WERI-Rb-1 (cell line): Measurements from ENCODE around the gene SMG1.

Experiments
- DNase-seq: peaks from one replicate; pipeline ENCODE4 v3.0.0-alpha.2; 2020
- H3K27ac ChIP-seq: fragments of 250-450 bp; sonication (Bioruptor Pico); 2 replicates; pipeline ENCODE4 v1.5.1; 2020; ENCODE audit warnings: mild to moderate bottlenecking, moderate library complexity
- H3K27me3 ChIP-seq: fragments of 250-450 bp; sonication (Bioruptor Pico); 2 replicates; pipeline ENCODE4 v1.5.1; 2021; ENCODE audit warnings: mild to moderate bottlenecking, low read depth, moderate library complexity; ENCODE audit not compliant: insufficient read depth, severe bottlenecking
- H3K36me3 ChIP-seq: fragments of 250-450 bp; sonication (Bioruptor Pico); 2 replicates; pipeline ENCODE4 v1.5.1; 2020; ENCODE audit warnings: mild to moderate bottlenecking, moderate library complexity
- H3K4me3 ChIP-seq: 2 replicates; pipeline ENCODE4 v1.5.1; 2011; ENCODE audit warnings: low read depth, mild to moderate bottlenecking, control low read depth, low read length
- H3K9me3 ChIP-seq: fragments of 250-450 bp; sonication (Bioruptor Pico); 2 replicates; pipeline ENCODE4 v1.5.1; 2021; ENCODE audit warnings: mild to moderate bottlenecking, moderate library complexity; ENCODE audit not compliant: severe bottlenecking
- CTCF ChIP-seq: IDR thresholded peaks from 2 replicates; pipeline ENCODE4 v1.5.1; 2011; ENCODE audit warnings: low read depth, mild to moderate bottlenecking, control low read depth, inconsistent platforms, low read length

The SMG1 gene

GRCh38 chr16:18801145-18801972, 124.8 kb downstream of the SMG1 start, which contains the start of gene ARL6IP1:
Gene ARL6IP1 (minus strand): TSS chr16:18801549. CDS start chr16:18801466, 83 bp downstream.
- H3K27me3 ChIP-seq, result no peaks in the 10 kb centered on the region
- peaks cover 31% of the 10 kb centered on the region for H3K36me3 ChIP-seq
- peak; percentile 96 for TF ChIP-seq CTCF
- peak within 1 kb of the TSS; percentile 78 for H3K4me3 ChIP-seq
- H3K27ac ChIP-seq, result peak within 1 kb of the TSS; percentile 92
- H3K9me3 ChIP-seq, result no peaks in the 10 kb centered on the region
- DNase-seq, result peak; percentile 99

DNA sequence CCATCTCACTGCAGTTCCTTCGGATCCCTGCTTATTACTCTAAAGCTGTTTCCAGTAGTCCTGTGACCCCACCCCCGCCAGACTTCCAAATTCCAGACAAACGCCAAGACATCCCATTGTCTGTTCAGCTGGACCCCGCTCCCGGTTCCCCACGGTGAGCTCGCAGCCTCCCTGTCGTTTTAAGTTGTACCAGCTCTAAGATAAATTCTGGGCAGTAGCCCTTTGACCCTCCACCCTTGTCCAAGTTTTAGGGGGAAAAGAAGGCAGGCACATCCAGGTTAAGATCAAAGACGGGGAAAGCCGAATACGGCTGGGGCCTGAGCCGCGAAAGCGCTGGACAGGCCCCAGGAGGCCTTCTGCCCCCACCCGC, 125.4 kb downstream of the SMG1 start:
- H3K4me3 ChIP-seq, result peak overlapping the region; percentile 78
- no peaks in the 10 kb centered on the region for H3K9me3 ChIP-seq
- no peaks in the 10 kb centered on the region for H3K27me3 ChIP-seq
- TF ChIP-seq CTCF, result no peak
- peak overlapping the region; percentile 89 for H3K27ac ChIP-seq
- no peak for DNase-seq
- H3K36me3 ChIP-seq, result peaks cover 35% of the 10 kb centered on the region

DNA sequence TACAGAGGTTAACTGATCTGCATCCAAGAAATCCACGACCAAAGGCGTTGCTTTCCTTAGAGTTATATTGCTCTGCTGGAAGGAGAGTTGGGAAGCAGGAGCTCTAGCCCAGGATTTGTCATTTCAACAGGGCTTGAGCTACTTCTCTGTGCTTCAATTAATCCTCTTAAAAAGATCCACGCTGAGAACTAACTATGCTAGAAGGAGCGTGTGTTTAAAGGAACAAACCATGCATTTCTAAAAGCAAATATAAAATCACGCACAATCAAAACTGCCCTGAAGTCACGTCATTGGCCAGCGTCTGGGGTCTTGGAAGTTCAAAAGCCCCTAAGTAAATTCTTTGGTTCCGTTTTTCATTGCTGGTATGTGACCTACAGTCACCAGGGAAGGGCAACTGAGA, 125.9 kb downstream of the SMG1 start:
- peaks cover 40% of the 10 kb centered on the region for H3K36me3 ChIP-seq
- DNase-seq, result no peak
- H3K4me3 ChIP-seq, result peak overlapping the region; percentile 78
- H3K9me3 ChIP-seq, result no peaks in the 10 kb centered on the region
- no peaks in the 10 kb centered on the region for H3K27me3 ChIP-seq
- peak overlapping the region; percentile 89 for H3K27ac ChIP-seq
- no peak for TF ChIP-seq CTCF

DNA sequence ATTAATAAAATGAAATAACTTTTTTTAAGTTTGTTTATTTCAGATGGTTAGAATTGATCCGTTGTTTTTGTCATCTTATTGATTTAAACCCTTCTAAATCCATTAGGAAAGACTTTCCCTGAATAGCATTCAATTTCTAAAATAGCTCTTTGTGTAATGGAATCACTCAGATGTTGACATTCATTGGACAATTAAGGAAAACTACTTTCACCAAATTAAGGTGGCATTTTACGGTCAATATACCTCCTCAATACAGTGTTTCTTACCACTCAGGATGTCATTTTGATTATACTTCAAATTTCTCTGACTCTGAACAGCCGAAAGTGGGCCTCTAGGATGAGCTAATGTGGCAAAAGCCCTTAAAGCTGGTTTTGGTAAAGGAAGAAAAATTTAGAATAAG, 126.7 kb downstream of the SMG1 start:
- Histone ChIP-seq H3K36me3 (peaks cover 42% of the 10 kb centered on the region), H3K4me3 (peak overlapping the region; percentile 78), H3K27me3 (no peaks in the 10 kb centered on the region), H3K27ac (0 out of 2 replicates have a peak overlapping the region, but pooled peaks have one; percentile 89), H3K9me3 (no peaks in the 10 kb centered on the region)
- no peak for DNase-seq
- no peak for TF ChIP-seq CTCF

- no peak for DNase-seq
- no peaks in the 10 kb centered on the region for H3K27me3 ChIP-seq
- no peaks in the 10 kb centered on the region for H3K9me3 ChIP-seq
- H3K4me3 ChIP-seq, result no peak overlapping the region
- no peak overlapping the region for H3K27ac ChIP-seq
- peaks cover 58% of the 10 kb centered on the region for H3K36me3 ChIP-seq
- TF ChIP-seq CTCF, result no peak
Measured at GRCh38 chr16:18797746-18798145, 128.5 kb downstream of the SMG1 start.
